ENCODE data around the gene RERG.

DNA sequence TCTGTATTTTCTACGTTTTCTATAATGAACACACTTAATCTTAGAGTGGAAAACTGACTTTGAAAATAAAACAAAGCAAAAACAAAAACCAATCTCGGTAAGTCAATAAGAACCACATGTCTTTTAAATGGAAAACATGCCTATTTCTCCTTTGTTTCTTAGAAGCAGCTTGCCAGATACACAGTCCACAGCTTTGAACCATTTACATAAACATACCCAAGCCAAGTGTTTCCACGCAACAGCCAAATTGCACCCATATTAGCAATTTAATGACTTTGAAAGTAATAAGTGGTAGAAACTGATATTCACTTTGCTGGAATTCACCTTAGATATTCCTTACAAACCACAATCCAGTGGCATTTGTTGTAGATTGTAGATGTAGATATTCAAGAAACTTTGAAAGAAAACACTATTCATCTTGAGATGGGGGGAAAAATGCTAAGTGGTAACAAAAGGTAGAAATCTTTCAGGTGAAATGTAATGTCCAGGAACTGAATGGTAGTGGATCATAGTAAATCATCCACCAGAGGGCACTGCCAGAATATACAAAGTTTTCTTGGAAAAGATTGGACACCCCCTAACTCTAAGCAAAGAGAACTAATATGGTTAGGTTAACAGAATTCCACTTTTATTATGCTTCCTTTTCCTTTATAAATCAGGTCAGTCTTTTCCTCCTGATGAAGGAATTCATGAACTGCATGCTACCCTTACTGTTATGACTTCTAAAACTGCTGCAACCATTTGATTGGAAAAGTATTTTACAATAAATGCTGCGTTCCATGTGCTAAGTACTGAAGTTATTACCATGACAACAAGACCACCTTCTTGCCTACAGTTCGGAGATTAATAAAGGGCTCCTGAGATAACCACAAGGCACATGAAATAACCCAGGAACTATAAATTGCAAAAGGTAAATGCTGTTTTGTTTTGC, 69.8 kb downstream of the RERG start:
- TF ChIP-seq POLR2AphosphoS5 (IDR thresholded peaks at IDR 0.05; ENCODE audit: low read depth) (no peak), CTCF (conservative IDR thresholded peaks at IDR 0.05; ENCODE audit: low read depth in 2 of 2) (peak; percentile 60 to 63), EZH2 (IDR thresholded peaks at IDR 0.05; ENCODE audit: low read depth, unreplicated experiment) (no peak), REST (IDR thresholded peaks at IDR 0.05; ENCODE audit: unreplicated experiment) (no peak), NANOG (IDR thresholded peaks at IDR 0.05; ENCODE audit: borderline replicate concordance) (no peak), EZH2phosphoT487 (IDR thresholded peaks at IDR 0.05; ENCODE audit: unreplicated experiment) (no peak)
